HG02798 (cell line): ENCODE data around the gene MINDY4.

Source experiments
- ATAC-seq: cut with Tn5 transposase; IDR thresholded peaks from one replicate; pipeline ENCODE4 v1.9.1; 2021; ENCODE audit warnings: mild to moderate bottlenecking; ENCODE audit not compliant: unreplicated experiment, poor library complexity

Gene MINDY4

DNA sequence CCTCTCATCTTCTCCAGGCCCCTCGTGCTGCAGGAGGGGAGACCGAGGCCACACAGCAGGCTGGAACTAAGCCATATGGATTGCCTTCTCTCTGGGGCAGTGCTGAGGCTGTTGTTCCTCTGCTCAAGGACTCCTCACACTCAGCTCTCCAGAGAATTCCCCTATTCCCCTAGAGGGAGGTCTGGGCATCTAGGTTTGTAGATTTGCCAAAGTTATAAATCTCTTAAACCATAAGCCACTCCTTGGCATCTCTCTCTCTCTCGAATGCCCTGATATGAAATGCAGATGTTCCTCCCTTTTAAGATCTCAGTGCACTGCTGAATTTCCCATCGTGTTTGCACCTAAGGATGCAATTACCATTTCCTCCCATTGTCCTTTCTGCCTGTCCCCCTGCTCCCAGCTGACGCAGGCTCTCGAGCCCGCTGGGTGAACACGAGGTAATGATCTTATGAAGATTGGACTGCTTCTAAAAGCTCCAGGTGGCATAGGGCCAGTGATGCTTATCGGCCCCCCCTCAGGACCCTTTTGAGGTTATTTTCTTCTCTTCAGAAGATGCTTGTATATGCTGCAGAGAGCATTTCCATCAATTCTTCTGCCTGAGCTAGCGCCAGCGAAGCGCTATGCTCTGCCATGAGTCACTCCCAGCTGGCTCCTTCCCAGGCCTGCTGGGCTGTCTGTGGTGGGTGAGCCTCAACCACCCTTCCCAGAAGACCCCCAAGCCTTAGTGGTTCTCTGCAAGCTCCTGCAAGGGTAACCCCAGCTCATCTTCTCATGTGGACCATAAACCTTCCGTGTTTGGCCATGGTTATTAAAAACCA lies 98.8 kb downstream of the MINDY4 start:
- no peak for ATAC-seq

DNA sequence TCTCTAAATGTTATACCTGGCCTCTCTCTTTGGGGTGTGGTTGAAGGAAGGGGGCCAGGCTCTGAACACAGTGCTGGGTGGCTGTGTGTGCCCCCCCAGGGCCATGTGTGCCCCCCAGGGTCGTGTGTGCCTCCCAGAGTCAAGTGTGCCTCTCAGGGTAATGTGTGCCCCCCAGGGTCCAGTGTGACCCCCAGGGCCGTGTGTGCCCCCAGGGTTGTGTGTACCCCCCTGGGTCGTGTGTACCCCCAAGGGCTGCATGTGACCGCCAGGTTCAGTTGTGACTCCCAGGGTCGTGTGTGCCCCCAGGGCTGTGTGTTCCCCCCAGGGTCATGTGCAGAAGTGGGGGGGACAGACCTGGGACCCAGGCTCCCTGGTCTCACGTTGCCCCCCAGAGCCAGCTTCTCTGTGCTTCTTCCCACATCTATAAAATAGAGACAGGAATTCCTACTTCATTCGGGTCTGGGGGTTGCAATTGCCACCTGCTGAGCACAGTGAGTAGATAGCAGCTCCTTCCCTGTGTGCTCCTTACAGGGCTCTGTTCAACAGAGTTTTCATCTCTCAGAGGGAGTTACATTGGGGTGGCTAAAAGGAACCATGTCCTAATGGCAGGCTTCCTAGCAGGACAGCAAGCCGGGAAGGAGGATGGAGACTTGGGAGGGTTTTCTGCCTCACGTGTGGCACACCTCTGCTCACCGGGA lies 99.8 kb downstream of the MINDY4 start:
- no peak for ATAC-seq

DNA sequence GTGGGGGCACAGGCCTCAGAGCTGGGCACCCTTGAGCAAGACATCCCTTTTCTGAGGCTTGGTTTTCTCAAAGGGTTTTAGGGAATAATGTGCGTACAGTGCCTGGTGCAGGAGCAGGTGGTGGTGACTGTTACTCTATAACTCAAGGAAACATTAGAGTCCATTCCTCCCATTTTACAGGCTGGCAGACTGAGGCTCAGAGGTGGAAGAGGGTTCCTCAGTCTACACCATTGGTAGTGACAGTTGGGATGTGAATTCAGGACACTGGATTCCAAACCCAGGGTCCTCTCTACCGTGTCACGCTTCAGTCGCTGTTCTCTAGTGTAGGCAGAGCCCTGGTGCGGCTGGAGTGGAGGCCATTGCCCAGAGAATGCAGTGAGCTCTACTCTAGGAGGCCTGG lies 100.4 kb downstream of the MINDY4 start:
- no peak for ATAC-seq

DNA sequence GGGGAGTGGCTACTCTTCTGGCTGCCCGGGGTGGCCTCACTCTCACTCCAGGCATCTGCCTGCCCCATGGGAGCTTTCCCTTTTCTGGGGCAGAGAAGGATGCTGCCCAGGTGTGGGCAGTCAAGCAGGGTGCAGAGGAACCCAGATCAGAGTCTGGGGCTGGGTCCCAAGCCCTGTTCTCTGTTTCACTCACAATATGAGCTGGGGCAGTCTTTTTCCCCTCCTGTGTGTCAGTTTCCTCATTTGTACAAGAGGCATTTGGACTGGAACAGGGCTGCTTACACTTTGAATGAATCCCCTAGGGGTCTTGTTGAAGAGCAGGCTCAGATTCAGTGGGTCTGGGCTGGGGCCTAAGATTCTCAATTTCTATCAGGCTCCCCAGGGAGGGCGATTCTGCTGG lies 102.0 kb downstream of the MINDY4 start:
- ATAC-seq = no peak

DNA sequence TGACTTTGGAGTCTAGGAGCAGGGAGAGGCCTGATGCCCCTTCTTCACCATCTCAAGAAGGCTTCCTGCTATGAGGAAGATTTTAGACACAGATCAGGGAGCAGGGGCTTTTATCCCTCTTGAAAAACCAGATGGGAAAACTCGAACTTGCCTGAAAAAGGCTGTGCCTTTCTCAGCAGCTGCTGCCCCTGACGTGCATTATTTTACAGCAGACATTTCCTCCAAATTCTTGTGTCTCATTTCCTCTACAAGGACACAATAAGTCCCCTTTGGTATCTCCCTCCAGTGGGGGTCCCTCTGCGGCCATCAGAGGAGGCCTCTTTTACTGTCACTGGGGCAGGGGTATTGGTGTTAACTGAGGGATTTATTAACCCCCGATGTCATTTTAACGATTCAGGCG lies 102.4 kb downstream of the MINDY4 start:
- no peak for ATAC-seq

DNA sequence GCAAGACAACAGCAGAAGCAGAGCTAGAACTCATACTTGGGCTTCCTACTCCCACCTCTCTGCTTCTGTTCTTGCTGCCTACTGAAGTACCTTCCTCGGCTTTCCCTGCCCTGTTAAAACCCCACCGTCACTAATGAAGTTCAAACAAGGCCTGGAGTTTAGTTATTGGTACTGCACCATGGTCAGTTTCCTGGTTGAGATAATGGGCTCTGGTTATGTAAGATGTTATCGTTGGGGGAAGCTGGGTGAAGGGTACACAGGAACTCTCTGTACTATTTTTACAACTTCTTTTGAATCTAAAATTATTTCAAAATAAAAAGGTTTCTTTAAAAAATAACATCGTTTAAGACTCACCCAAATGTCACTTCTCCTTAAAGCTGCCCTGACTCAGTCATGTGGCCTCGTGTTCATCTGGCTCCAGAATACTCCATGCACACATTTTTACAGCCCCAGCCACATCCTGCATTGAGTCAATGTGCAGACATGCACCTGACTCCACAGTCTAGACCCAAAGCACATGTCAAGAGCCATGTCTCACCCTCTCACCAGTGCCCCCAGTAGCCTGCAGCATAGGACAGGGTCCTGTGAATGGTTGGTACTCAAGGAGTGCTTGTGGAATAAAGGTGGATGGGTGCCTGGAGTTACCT lies 103.6 kb downstream of the MINDY4 start:
- no peak for ATAC-seq

DNA sequence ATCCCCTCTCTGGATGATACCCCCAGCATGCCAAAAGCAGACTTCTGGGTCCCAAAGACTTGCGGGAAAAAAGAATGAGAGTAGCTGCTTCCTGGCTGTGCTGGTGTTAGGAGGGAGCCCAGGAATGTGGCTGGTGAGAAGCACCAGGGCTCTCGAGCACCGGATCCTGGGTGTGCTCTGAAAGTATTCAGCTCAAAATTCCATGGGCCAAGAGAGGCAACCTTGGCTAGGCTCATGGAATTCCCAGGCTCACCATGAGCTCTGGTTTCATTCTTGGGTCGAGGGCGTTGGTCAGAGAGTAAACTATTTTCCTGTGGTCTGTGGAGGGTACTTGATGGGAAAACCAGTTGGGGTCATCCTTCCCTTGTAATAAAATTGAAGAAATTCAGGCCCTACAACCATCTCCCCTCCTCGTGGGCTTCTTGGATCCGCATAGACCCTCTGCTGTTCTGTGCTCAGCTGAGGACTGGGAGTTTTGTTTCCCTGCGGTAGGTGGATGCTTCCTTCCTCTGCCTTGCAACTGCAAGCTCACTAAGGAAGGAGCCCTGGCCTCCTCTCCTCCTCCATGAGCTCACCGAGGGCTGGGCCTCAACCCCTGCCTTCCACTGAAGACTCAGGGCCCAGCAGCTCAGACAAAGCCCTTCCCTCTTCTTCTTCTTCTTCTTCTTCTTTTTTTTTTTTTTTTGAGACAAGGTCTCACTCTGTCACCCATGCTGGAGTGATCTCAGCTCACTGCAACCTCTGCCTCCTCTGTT lies 106.0 kb downstream of the MINDY4 start:
- no peak for ATAC-seq

DNA sequence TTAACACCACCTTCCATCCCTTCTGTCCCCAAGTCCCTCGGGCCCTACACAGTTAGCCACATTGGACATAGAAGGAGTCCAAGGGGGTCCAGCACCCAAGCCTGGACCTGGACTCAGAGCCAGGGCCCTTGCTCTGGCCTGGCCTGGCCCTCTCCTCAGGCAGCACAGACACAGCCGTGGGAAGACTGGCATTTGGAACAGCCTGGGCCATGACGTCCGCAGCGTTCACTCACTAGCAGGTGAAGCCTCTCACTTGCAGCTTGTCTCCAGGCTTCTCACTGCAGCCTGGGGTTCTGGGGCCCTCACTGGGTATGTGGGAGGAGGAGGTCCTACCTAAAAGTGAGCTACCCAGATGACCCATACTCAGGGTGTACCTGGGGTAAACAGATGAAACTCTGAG lies 106.8 kb downstream of the MINDY4 start:
- no peak for ATAC-seq

DNA sequence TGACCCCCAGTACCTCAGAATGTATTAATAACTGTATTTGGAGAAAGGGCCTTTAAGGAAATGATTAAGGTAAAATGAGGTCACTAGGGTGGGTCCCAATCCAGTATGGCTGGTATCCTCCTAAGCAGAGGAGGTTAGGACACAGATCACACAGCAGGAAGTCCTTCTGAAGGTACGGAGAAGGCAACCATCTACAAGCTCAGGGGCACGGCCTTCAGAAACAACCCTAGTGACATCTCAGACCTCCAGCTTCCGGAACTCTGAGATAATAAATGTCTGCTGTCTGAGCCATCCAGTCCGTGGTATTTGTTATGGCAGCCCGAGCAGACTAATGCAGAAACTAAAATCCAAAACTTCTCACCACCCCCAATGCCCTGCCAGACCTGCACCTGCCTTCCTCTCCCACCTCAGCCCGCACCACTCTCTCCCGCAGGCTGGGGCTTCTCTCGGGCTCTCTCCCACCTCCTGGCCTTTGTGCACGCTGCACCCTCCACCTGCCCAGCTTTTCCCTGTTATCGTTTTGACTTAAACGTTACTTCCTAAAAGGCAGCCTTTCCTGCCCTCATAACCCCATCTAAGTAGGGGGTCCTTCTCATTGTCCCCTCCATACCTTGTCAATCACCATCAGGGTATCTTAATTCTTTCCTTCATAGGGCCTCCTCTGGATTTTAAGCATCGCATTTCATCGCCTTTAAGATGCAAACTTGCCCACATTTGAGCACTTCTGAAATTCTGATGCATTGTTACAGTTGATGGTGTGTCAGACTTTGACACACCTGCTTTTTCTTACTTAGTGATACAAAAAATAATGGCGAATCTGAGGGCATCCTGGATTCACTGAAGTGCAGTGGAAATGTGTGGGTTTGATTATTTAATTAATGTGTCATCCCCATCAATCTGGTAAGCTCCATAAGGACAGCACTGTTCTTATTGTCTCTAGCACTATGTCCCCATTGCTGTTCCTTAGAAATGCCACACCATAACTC lies 108.2 kb downstream of the MINDY4 start:
- ATAC-seq = no peak

DNA sequence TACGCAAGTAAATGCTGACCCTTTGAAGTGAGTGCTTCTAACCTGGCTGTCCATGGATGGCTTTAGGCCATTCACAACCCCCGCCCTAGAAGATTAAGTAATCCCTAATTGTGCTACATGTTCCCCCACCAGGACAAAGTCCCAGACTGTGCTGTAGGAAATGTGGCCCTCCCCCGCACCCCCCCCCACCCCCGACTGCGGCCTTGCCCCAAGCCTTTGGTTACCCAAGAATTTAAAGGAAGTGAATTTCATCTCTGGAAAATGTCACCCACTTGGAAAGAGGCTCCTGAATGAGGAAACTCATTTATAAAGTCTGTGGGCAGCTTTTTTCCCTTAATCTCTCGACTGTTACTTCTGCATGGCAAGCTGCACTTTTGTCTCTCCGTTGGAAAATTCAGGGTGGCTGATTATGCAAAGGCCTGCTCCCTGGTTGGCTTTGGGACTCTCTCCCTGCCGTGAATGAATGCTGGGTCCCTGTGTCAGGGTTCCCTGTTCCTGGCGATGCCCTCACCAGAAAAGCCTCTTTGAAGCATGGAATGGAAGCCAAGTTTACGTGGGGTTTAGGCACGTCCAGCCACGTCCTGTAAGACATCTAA lies 109.0 kb downstream of the MINDY4 start:
- ATAC-seq = no peak

DNA sequence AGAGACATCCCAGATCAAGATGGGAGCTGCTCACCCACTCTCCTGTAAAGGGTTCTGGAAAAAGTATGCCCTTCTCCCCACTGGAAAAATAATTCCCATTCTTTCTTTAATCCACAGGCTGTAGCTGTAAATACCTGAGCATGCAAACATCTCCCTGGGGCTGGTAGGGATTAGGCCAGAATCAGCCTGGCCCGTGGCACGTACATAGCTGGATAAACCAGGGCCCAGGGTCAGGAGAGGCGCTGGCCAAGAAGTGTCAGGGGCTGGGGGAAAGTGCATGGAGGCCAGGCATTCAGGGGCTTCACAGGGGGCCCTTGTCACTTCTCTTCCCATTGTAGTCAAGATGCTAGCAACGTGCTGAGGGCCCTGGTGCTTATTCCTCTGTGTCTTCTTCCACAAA lies 109.7 kb downstream of the MINDY4 start:
- ATAC-seq = no peak

DNA sequence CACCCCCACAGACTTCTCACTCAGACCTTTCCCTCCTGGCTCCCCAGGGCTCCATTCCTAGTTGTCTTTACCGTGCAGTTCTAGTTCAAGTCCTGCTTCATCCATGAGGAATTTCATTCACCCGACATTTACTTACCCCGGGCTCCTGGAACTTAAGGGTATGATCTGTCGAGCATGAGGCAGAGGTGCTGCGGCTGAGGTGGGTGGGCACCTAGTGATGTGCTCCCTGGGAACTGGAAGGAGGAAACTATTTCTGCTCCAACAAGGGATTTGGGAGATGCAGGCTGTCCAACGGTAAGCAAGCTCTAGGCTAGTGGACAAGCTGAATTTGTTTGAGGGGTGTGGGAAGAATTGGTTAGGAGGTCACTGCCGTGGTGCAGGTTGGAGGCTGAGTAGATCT lies 110.2 kb downstream of the MINDY4 start:
- no peak for ATAC-seq

DNA sequence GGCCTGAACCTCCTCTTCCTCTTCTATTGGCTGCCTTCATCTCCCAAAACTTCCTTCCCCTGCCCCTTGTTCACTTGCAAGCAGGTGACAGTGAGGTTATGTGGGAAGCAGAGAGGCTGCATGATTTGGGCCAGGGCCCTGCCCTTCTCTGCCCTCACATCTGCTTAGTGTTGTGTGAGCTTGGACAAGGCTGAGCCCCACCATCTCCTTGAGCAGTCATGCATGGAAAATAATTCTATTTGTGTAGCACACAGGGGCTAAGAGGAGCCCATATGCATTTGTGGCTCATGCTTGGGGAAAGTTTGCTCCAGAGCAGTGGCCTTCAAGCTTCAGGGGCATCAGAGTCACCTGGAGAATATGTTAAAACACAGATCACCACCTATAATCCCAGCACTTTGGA lies 113.7 kb downstream of the MINDY4 start:
- no peak for ATAC-seq

DNA sequence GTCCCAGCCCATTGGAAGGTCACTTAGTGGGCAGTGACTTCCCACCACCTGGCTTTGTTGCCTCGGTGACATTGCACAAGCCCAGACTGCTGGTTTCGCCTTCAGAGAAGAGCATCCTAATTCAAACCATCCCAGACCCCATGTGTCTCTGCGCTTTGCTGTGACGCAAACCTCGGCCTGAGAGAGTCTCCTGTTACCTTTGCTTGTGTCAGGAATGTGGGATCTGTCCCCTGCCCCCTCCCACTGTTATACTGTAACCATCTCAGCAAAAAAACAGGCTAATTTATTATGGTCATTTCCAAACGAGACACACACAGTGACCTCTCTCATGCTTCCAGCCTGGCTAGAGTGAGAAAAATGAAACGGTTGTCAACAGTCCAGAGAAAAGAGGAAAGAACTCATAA lies 115.4 kb downstream of the MINDY4 start:
- ATAC-seq = no peak

DNA sequence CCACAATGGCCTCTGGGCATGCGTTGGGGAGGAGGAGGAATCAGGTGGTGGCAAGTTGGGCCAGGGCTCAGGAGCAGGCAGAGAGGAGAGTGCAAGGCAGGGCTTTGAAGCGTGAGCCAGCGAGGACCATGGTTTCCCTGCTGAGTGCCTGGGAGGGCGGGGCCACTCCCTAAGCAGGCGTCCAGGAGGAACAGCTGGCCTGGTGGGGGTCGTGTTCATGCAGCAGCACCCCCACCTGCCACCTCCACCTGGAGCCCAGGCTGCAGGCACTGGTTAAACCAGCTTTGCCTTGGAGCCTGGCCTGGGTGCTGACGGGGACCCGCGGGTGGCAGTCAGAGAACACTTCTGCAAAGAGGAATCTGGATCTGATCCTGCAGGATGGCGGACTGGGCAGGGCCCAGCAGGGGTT lies 116.3 kb downstream of the MINDY4 start:
- ATAC-seq = no peak

DNA sequence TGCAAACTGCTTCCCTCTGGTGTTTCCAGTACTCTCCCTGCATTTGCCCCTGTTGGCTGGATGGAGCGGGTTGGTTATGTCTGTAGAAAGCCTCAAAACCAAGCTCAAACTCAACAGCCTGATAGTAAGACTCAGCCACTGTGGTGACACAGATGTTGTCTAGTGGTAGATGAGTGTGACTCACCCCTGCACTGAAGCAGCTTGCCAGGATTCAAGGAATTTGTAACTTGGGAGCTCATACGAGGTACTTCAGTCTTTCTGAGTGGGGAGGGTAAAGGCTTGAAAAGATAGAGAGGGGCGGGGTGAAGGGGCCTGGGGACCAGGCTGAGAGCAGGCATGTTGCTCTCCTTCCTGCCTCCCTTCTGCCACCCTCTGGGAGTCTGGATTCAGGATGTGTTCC lies 117.5 kb downstream of the MINDY4 start:
- ATAC-seq = no peak

DNA sequence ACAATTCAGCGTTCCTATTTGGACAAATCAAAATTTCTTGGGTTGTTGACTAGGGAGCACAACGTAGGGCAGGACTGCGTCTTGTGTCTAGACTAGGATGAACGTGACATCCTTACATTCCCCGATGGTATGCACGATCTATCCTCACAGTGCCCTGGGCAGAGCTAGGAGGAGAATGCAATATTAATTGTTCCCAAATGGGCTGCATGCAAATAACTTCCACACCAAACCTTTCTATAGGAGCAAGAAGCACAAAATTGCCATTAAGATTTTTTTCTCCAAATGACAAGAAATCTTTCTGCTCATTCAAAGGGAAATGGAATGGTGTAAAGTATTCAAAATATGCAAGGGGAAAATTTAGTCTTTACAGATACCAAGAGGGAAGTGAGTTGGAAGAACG lies 119.0 kb downstream of the MINDY4 start:
- no peak for ATAC-seq

DNA sequence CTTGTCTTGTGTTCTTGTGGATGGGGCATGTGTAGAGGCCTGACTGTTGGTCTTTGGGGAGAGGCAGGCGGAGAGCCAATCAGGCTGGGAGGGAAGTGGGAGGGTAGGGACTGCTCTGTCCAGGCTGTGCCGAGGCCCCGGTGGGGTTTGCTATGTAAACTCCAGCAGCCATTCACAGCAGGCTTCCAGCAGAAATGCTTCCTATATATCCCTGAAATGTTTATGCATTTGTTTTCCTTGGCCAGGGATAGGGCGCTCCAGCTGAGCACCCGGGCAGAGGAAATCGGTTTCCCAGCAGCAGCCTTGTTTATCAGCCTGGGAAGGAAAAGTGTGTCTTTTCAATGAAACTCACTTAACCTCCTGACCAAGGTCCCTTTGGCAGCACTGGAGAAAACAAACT lies 122.1 kb downstream of the MINDY4 start:
- ATAC-seq = no peak

DNA sequence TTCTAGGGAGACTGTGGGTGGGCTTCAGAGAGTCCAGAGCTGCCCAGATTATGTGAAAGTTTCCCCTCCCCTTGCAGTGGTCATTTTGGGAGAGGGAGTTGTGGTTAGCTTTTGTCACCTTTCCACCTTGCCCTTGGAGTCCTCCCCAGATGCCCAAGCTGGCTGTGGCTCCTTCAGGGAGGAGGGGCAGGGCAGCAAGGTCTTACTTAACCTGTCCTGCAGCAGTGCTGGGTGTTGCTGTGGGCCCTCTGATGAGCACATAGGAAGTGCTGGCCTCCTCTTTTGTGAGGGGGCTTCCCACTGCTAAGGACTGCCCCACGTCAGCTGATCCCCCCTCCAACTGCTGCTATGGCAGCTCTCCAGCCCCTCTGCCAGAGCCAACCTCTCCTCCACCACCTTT lies 122.8 kb downstream of the MINDY4 start:
- ATAC-seq = no peak
